Prostate gland (tissue), 2 donors: ENCODE measurements around the gene PCSK6. TPM values are rescaled to one million over a fixed set of nuclear protein-coding genes. Genes with fewer than 3 reads are reported as not detected.
"Not testable (repeated sequence)": the region's sequence is repeated elsewhere in the genome, so short reads cannot be mapped to it uniquely, and the experiment has no call there.

Source experiments
- DNase-seq: peaks from one replicate; pipeline ENCODE4 v3.0.0-alpha.2; 2019; ENCODE audit warnings: low spot score
- H3K27ac ChIP-seq, 2 donors: fragments of 200-600 bp; sonication (generic); 2 replicates each; pipeline ENCODE4 v1.5.1; 2017 to 2019
- H3K27me3 ChIP-seq: fragments of 200-600 bp; sonication (generic); replicated peaks from 2 replicates; pipeline ENCODE4 v1.5.1; 2019; ENCODE audit not compliant: insufficient read depth
- H3K36me3 ChIP-seq, 2 donors: fragments of 200-600 bp; sonication (generic); 1 replicate in 1 of 2; 2 replicates in 1 of 2; pipeline versions ENCODE4 v1.5.1 to v1.8.1; 2017 to 2019
- H3K4me1 ChIP-seq: fragments of 200-600 bp; sonication (generic); replicated peaks from 2 replicates; pipeline ENCODE4 v1.5.1; 2019
- H3K4me3 ChIP-seq, 2 donors: fragments of 200-600 bp; sonication (generic); 2 replicates each; pipeline ENCODE4 v1.5.1; 2017 to 2019
- H3K9me3 ChIP-seq: fragments of 200-600 bp; sonication (generic); 2 replicates; pipeline ENCODE4 v1.5.1; 2017
- CTCF ChIP-seq, 4 experiments: fragments of 200-600 bp in 2 of 4; fragments of 450-650 bp in 2 of 4; sonication (generic) in 2 of 4; IDR thresholded peaks; 1 replicate in 3 of 4; 2 replicates in 1 of 4; pipeline ENCODE4 v1.5.1; 2016 to 2019; ENCODE audit warnings: antibody characterized with exemption in 4 of 4, mild to moderate bottlenecking in 2 of 4, moderate library complexity in 2 of 4
- POLR2A ChIP-seq: fragments of 450-650 bp; IDR thresholded peaks from one replicate; pipeline ENCODE4 v1.6.1; 2016; ENCODE audit warnings: antibody characterized with exemption, mild to moderate bottlenecking
- POLR2AphosphoS5 ChIP-seq: sonication (generic); formaldehyde crosslinking; IDR thresholded peaks from one replicate; pipeline ENCODE4 v1.6.1; 2017; ENCODE audit warnings: antibody characterized with exemption
- WGBS: methylation state at CpG from one replicate; pipeline ENCODE4 v1.1.5; 2018; 5-methylcytosine and 5-hydroxymethylcytosine counted together
- intact Hi-C: fragments of 100-400 bp; cut with DNase I; formaldehyde crosslinking; loops from one replicate; pipeline ENCODE4 v1.14.2; 2022
- total RNA-seq, 2 donors: library from RNA; depleted of rRNA; stranded (reverse); fragments of >200 nt; gene quantifications; one replicate each; pipeline ENCODE4 v1.1.0, GENCODE V29; 2016

The PCSK6 gene
- total RNA-seq, 2 donors from 2014 or later, result 4.4 to 84.1 TPM

- H3K27me3 ChIP-seq, result no peaks in the 10 kb centered on the region
- H3K4me3 ChIP-seq, result no peak overlapping the region
- no peaks in the 10 kb centered on the region for H3K9me3 ChIP-seq
- intact Hi-C loops, result no loop called here
- no peaks in the 10 kb centered on the region for H3K4me1 ChIP-seq
- DNase-seq, result no peak
- no peak overlapping the region for H3K27ac ChIP-seq
- H3K36me3 ChIP-seq, result no peaks in the 10 kb centered on the region
- TF ChIP-seq CTCF (IDR thresholded peaks at IDR 0.05), result no peak
- no peak for TF ChIP-seq POLR2AphosphoS5
- no peak for TF ChIP-seq POLR2A
- 87% methylated on average over 15 of the region's 15 CpGs for WGBS
Observed at GRCh38 chr15:101379647-101380046, 109.9 kb downstream of the PCSK6 start.

- no peak for TF ChIP-seq POLR2AphosphoS5
- intact Hi-C loops, result no loop called here
- no peaks in the 10 kb centered on the region for H3K4me1 ChIP-seq
- no peak overlapping the region for H3K27ac ChIP-seq
- H3K27me3 ChIP-seq, result no peaks in the 10 kb centered on the region
- no peak for DNase-seq
- H3K36me3 ChIP-seq, result no peaks in the 10 kb centered on the region
- no peaks in the 10 kb centered on the region for H3K9me3 ChIP-seq
- H3K4me3 ChIP-seq, result no peak overlapping the region
- WGBS, result 93% methylated on average over 12 of the region's 13 CpGs
Observed at GRCh38 chr15:101378879-101379278, 110.6 kb downstream of the PCSK6 start.

DNA sequence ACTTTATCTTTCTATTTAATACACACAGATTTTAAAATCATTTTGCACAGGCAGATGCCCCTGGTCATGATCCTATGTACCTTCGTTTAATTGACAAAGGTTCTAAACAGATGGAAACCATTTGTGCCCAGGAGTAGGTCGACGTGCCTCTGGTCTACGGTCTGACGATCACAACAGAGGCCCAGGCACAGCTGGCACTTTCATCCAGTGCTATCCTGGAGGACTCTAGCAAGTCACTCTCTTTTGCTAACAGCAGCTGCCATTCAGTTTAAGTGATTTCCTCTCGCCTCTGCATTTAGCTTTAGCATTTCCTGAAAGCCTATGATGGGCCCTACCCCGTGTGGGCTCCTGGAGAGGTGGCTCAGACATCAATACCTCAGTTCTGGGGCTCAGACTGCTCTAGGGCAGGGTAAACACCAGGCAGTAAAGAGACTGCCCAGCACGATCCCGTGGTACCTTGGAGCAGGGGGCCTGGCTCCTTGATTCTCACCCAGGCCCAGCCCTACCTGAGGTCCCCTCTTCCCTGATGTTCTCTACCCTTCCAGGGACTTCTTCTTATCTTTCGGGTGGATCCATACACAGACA is 111.2 kb downstream of the PCSK6 start:
- intact Hi-C loops, result no loop called here
- DNase-seq, result no peak
- 87% methylated on average over 10 of the region's 10 CpGs for WGBS

GRCh38 chr15:101376615-101377395 is 112.7 kb downstream of the PCSK6 start:
- H3K36me3 ChIP-seq, result no peaks in the 10 kb centered on the region
- TF ChIP-seq POLR2A (no peak), CTCF (IDR thresholded peaks at IDR 0.05) (no peak), POLR2AphosphoS5 (no peak)
- intact Hi-C loops, result no loop called here
- 80% methylated on average over 14 of the region's 14 CpGs for WGBS
- DNase-seq, result no peak
- no peak overlapping the region for H3K4me3 ChIP-seq
- no peak overlapping the region for H3K27ac ChIP-seq
- no peaks in the 10 kb centered on the region for H3K27me3 ChIP-seq
- H3K4me1 ChIP-seq, result no peaks in the 10 kb centered on the region
- H3K9me3 ChIP-seq, result no peaks in the 10 kb centered on the region

More for the DNA sequence above, 111.2 kb downstream of the PCSK6 start:
- H3K27ac ChIP-seq, result no peak overlapping the region
- no peak overlapping the region for H3K4me3 ChIP-seq
- H3K9me3 ChIP-seq, result no peaks in the 10 kb centered on the region
- no peaks in the 10 kb centered on the region for H3K36me3 ChIP-seq
- no peaks in the 10 kb centered on the region for H3K4me1 ChIP-seq
- H3K27me3 ChIP-seq, result no peaks in the 10 kb centered on the region
- TF ChIP-seq POLR2A (no peak), CTCF (IDR thresholded peaks at IDR 0.05) (no peak), POLR2AphosphoS5 (no peak)

DNA sequence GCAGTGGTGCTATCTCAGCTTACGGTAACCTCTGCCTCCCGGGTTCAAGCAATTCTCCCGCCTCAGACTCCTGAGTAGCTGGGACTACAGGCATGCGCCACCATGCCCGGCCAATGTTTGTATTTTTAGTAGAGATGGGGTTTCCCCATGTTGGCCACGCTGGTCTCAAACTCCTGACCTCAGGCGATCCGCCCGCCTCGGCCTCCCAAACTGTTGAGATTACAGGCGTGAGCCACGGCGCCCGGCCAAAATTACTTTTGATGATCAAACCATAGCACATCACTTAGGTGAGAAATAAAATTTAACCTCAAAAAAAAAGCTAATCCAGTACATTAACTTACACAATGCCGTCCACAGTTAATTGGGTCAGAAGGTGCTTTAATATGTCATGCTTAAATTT is 114.5 kb downstream of the PCSK6 start:
- H3K27ac ChIP-seq, H3K27me3 ChIP-seq, DNase-seq, intact Hi-C loops, H3K4me3 ChIP-seq, H3K36me3 ChIP-seq, H3K9me3 ChIP-seq, H3K4me1 ChIP-seq: not testable (repeated sequence)
- 90% methylated on average over 15 of the region's 15 CpGs for WGBS

- Histone ChIP-seq H3K36me3 (no peaks in the 10 kb centered on the region), H3K27me3 (no peaks in the 10 kb centered on the region), H3K9me3 (no peaks in the 10 kb centered on the region), H3K4me1 (no peaks in the 10 kb centered on the region), H3K27ac (no peak overlapping the region), H3K4me3 (no peak overlapping the region)
- 94% methylated on average over 6 of the region's 6 CpGs for WGBS
- TF ChIP-seq CTCF (IDR thresholded peaks at IDR 0.05) (no peak), POLR2A (no peak), POLR2AphosphoS5 (no peak)
- intact Hi-C loops, result no loop called here
- no peak for DNase-seq
Observed at GRCh38 chr15:101374326-101374725, 115.2 kb downstream of the PCSK6 start.
